ENCODE data around the gene LRRC10B.
"Not testable (repeated sequence)": the region's sequence is repeated elsewhere in the genome, so short reads cannot be mapped to it uniquely, and the experiment has no call there.

Gene LRRC10B
- 0 to 0.99 (median 0) reads per million in 17 experiments for total RNA-seq

- peak; percentile 39 to 56 (median 48) for DNase-seq
Measured at GRCh38 chr11:61507962-61508861, at the start of gene LRRC10B. TSS of gene LRRC10B (plus strand) at chr11:61508749. CDS start at chr11:61508999, 250 bp downstream.

GRCh38 chr11:61460474-61460881 lies 48.1 kb upstream of the LRRC10B start:
- DNase-seq: no peak

DNA sequence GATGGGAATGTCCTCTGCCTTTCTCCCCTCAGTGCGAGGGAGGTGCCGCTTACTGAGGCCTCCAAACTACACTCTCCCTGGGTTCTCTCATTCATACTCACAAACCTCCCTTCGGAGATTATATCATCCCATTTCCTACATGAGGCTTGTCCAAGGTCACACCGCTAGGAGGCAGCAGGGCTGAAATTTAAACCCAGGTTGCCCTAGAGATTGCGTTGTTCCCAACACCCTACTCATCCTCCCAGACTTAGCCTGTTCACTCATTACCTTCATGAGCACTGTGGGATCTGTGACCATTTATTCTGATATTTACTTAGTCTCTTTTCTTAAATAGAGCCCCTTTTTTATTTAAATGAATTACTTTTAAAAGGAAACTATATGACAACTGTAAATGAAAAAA lies 47.6 kb upstream of the LRRC10B start:
- no peak for DNase-seq

DNA sequence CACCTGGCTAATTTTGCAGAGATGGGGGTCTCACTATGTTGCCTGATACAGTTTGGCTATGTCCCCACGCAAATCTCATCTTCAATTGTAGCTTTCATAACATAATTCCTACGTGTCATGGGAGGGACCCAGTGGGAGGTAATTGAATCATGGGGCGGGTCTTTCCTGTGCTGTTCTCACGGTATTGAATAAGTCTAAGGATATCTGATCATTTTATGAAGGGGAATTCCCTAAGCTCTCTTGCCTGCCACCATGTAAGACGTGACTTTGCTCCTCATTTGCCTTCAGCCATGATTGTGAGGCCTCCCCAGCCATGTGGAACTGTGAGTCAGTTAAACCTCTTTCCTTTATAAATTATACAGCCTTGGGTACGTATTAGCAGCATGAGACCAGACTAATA lies 40.9 kb upstream of the LRRC10B start:
- DNase-seq: not testable (repeated sequence)

DNA sequence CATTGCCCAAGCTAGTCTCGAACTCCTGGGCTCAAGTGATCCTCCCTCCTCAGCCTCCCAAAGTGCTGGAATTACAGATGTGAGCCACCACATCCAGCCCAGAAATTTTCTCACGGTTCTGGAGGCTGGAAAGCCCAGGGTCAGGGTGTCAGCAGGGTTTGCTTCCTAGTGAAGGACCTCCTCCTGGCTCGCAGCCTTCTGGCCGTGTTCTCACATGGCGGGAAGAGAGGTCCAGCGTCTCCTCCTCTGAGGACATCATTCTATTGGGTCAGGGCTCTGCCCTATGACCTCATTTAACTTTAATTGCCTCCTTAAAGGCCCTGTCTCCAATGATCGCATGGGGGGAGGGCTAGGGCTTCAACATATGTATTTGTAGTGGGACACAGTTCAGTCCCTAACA lies 40.5 kb upstream of the LRRC10B start:
- no peak for DNase-seq

DNA sequence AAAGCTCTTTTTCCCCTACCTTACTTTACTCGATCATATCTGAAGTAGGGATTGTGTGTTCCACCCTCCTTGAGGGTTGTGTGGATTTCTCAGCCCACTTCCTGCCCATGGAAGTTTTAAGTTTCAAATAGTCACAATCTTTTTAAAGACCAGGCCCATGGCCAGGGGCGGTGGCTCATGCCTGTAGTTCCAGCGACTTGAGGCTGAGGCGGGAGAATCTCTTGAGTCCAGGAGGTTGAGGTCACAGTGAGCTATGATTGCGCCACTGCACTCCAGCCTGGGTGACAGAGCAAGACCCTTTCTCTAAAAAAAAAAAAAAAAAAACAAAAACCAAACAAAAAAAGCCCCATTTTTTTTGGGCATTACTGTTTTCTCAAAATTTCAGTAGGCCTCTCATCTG lies 36.3 kb upstream of the LRRC10B start:
- DNase-seq: no peak

- DNase-seq: no peak
Measured at GRCh38 chr11:61472868-61473267, 35.7 kb upstream of the LRRC10B start.

DNA sequence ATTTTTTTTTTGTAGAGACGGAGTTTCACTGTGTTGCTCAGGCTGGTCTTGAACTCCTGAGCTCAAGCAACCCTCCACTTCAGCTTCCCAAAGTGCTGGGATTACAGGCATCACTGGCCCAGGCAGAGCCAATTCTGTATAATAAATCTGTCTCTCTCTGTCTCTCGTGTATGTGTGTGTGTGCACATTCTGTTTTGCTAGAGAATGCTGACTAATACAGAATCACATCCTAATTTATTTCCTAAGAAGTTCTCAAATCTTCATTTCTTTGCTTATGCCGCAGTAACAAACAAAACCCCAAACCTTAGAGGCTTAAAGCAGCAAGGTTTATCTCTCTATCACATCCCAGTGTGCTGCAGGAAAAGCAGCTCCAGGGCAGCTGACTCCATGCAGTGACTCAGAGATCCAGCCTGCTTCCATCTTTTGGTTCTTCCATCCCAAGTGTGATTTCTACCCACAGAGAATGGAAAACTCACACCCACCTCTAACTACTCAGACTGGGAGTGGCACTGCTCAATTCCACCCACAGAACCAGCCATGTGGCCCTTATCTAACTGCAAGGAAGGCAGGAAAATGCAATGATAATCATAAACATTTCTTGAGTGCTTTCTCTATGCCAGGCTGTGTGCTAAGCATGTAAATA lies 35.1 kb upstream of the LRRC10B start:
- DNase-seq: peak in 1 of 4 experiments; percentile 21

DNA sequence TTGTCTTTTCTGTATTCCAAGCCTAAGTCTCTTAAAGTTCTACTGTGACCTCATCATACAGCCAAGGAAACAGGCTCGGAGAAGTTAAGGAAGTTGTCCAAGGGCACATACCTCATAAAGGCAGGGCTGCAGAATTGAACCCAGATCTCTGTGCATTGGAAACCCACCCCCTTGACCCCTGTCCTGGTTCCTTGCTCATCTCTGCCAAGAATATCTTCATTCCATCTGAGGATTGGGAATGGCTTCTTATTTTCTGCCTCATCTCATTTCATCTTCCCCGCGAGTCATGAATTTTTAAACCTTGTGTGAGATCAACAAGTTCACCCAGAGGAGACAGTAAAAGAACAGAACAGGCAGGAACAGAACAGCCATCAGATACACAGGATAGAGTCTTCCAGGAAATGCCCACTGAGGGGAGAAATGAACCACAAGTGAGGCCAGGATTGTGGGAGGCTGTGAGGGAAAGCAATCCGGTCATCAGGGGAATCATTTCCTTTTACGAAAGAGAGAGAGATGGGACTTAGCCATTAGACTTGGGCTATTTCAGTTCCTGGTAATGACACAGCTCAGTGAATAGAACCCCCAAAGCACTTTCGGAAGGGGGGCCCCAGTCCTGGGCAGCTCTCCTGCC lies 34.4 kb upstream of the LRRC10B start:
- no peak for DNase-seq

- no peak for DNase-seq
Measured at GRCh38 chr11:61475433-61475832, 33.1 kb upstream of the LRRC10B start.

- DNase-seq: peak; percentile 43 to 65 (median 60)
Measured at GRCh38 chr11:61476371-61476770, 32.2 kb upstream of the LRRC10B start.

GRCh38 chr11:61477126-61477525 lies 31.4 kb upstream of the LRRC10B start:
- no peak for DNase-seq

- peak; percentile 31 to 62 (median 54) for DNase-seq
Measured at GRCh38 chr11:61477727-61478148, 30.8 kb upstream of the LRRC10B start.

GRCh38 chr11:61479360-61480058 lies 29.0 kb upstream of the LRRC10B start:
- DNase-seq: not testable (repeated sequence)

DNA sequence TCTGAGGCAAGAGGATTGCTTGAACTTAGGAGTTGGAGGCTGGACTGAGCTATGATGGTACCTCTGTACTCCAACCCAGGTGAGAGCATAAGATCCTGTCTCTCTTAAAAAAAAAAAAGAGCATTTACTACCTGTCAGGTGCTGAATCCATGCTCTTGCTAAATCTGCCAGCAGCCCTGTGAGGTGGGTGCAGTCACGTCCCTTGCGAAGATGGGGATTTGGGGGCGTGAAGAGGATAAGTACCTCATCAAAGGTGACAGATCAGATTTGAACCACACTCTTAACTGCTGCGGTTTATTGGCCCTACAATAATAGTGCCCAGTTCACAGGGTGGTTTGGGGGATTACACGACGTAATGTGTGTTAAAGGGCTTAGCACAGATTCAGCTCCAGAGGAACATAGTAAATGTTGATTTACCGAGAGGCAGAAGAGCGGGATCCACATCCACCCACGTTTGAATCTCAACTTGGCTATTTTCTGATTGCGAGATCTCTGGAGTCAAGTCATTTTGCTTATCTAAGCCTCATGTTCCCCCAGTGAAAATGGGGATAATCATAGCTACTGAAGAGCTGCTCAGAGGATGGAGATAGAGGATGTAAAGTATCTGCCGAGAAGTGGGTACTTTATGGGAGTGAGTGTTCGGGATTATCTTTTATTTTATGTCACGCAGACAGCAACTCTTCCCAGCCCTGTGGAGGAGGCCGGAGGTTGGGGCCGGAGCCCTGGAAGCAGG lies 28.1 kb upstream of the LRRC10B start:
- DNase-seq: no peak

GRCh38 chr11:61480994-61481335 lies 27.6 kb upstream of the LRRC10B start:
- DNase-seq: no peak

DNA sequence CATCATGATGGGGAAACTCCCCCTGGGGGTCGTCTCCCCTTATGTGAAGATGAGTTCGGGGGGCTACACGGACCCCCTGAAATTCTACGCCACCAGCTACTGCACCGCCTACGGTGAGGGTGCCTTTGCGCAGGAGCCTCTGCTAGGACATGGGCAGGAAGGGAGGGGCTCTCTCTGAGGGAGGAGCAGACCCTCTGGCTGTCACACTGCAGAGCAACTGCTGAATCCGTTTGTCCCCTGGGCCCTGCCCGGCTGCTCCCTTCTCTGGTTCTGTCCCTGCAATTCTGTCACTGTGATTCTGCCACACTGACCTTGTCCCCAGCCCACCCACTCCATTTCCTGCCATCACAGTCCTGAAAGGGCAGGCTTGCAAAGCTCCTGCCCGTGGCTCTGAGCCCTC lies 26.7 kb upstream of the LRRC10B start:
- DNase-seq: no peak

DNA sequence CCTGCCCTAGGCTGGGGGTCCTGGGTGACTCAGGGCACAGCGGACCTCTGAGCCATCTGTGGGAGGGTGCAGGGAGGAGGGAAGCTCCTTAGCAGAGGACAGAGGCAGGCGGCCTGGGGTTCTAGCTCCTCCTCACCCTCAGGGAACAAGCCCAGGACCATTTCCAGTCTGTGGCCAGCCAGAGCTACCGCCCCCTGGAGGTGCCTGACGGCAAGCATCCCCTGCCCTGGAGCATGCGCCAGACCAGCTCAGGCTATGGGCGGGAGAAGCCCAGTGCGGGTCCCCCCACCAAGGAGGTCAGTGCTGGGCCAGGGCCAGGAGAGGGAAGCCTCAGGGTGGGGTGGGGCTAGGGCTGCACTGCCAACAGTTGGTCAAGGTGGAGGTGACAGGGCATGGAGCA lies 26.0 kb upstream of the LRRC10B start:
- DNase-seq: peak; percentile 17 to 60 (median 38)

DNA sequence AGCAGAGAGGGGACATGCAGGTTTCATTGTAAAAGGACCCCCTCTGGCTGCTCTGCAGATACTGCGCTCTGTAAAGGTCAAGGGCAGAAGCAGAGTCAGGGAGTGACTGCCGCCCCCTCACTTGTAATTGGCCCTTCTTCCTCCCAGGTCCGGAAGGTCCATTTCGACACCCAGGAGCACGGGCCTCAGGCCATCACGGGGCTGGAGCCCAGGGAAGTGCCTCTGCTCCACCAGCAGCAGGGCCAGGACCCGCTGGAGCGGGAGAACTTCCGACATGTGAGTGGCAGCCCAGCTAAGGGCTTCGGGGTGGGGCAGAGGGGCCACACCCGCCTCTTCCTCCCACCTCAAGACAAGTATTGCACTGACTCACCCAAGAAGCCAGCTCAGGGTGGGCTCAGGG lies 24.0 kb upstream of the LRRC10B start:
- peak in 3 of 4 experiments; percentile 35 to 59 (median 44) for DNase-seq

- DNase-seq: no peak
Measured at GRCh38 chr11:61485080-61485479, 23.5 kb upstream of the LRRC10B start.

GRCh38 chr11:61486011-61486620 lies 22.4 kb upstream of the LRRC10B start:
- peak; percentile 28 to 65 (median 56) for DNase-seq

DNA sequence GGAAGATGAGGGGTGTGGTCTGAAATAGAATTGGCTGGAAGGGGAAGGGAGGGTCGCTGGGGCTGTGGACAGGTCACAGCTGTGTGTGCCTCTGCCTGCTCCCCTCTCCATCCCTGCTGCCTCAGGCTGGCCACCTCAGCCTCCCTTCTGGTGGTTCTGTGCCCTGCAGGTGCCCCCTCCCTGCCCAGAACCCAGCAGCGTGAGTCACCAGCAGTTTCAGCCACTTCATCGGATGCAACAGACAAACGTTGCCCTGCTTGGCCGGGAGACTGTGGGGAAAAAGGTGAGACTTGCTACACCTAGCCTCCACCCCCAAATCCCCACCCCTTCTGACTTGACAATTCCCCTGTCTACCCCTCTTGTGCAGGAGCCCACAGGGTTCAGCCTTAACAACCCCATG lies 21.8 kb upstream of the LRRC10B start:
- DNase-seq: no peak

Data from suppressor macrophage (primary cell).